ENCODE data around the gene USP6NL. TPM values are rescaled to one million over a fixed set of nuclear protein-coding genes. Genes with fewer than 3 reads are reported as not detected.

Gene USP6NL
- total RNA-seq, 2 donors from 2014 or later: 9.6 to 10.5 TPM

GRCh38 chr10:11446133-11446532 is 165.3 kb downstream of the USP6NL start:
- no peaks in the 10 kb centered on the region for H3K4me1 ChIP-seq
- H3K27me3 ChIP-seq: no peaks in the 10 kb centered on the region
- no peak overlapping the region for H3K27ac ChIP-seq
- H3K4me3 ChIP-seq: no peak overlapping the region
- no peak for DNase-seq (ENCODE audit: low spot score)
- no peaks in the 10 kb centered on the region for H3K36me3 ChIP-seq
- no peak for TF ChIP-seq CTCF (IDR thresholded peaks at IDR 0.05)
- no peaks in the 10 kb centered on the region for H3K9me3 ChIP-seq

GRCh38 chr10:11444531-11445228 is 166.8 kb downstream of the USP6NL start:
- Histone ChIP-seq H3K9me3 (no peaks in the 10 kb centered on the region), H3K4me3 (no peak overlapping the region), H3K36me3 (no peaks in the 10 kb centered on the region), H3K4me1 (no peaks in the 10 kb centered on the region), H3K27me3 (no peaks in the 10 kb centered on the region), H3K27ac (no peak overlapping the region)
- DNase-seq (ENCODE audit: low spot score): no peak
- TF ChIP-seq CTCF (IDR thresholded peaks at IDR 0.05): no peak

- Histone ChIP-seq H3K4me1 (no peaks in the 10 kb centered on the region), H3K27me3 (no peaks in the 10 kb centered on the region), H3K4me3 (no peak overlapping the region), H3K36me3 (no peaks in the 10 kb centered on the region), H3K27ac (no peak overlapping the region), H3K9me3 (no peaks in the 10 kb centered on the region)
- peak; percentile 36 for DNase-seq (ENCODE audit: low spot score)
- TF ChIP-seq CTCF (IDR thresholded peaks at IDR 0.05): no peak
Observed at GRCh38 chr10:11444155-11444530, 167.3 kb downstream of the USP6NL start.

GRCh38 chr10:11443468-11444154 is 167.8 kb downstream of the USP6NL start:
- H3K4me1 ChIP-seq: no peaks in the 10 kb centered on the region
- H3K27me3 ChIP-seq: no peaks in the 10 kb centered on the region
- H3K27ac ChIP-seq: no peak overlapping the region
- no peaks in the 10 kb centered on the region for H3K9me3 ChIP-seq
- no peak for DNase-seq (ENCODE audit: low spot score)
- H3K4me3 ChIP-seq: no peak overlapping the region
- H3K36me3 ChIP-seq: no peaks in the 10 kb centered on the region
- no peak for TF ChIP-seq CTCF (IDR thresholded peaks at IDR 0.05)

GRCh38 chr10:11442001-11442773 is 169.3 kb downstream of the USP6NL start:
- Histone ChIP-seq H3K36me3 (no peaks in the 10 kb centered on the region), H3K27me3 (no peaks in the 10 kb centered on the region), H3K9me3 (no peaks in the 10 kb centered on the region), H3K27ac (no peak overlapping the region), H3K4me3 (no peak overlapping the region), H3K4me1 (no peaks in the 10 kb centered on the region)
- no peak for TF ChIP-seq CTCF (IDR thresholded peaks at IDR 0.05)
- peak; percentile 50 for DNase-seq (ENCODE audit: low spot score)

All from right atrium auricular region (tissue), 2 donors.